Mesodermal cell (in vitro differentiated cells): ENCODE results near the gene IFT172.

Experiments used
- H3K27ac ChIP-seq: 2 replicates; pipeline ENCODE4 v1.7.0; 2013; ENCODE audit warnings: mild to moderate bottlenecking, low read depth, low read length, moderate library complexity; ENCODE audit not compliant: severe bottlenecking
- H3K36me3 ChIP-seq: 2 replicates; pipeline ENCODE4 v1.7.1; 2013; ENCODE audit warnings: mild to moderate bottlenecking, low read length, moderate library complexity; ENCODE audit not compliant: control insufficient read depth, insufficient read depth
- H3K4me1 ChIP-seq: one replicate; pipeline ENCODE4 v1.7.1; 2013; ENCODE audit warnings: mild to moderate bottlenecking, low read length; ENCODE audit not compliant: insufficient read depth, control insufficient read depth, poor library complexity, severe bottlenecking
- H3K4me3 ChIP-seq: 2 replicates; pipeline ENCODE4 v1.7.0; 2013; ENCODE audit warnings: low read length, control low read depth, mild to moderate bottlenecking; ENCODE audit not compliant: insufficient read depth, poor library complexity, severe bottlenecking; ENCODE audit errors: extremely low read depth
- H3K9me3 ChIP-seq: 2 replicates; pipeline ENCODE4 v1.7.1; 2013; ENCODE audit warnings: mild to moderate bottlenecking, low read length, moderate library complexity; ENCODE audit not compliant: control insufficient read depth
- WGBS, 2 experiments: methylation state at CpG; one replicate each; pipeline ENCODE4 v1.1.5; 2013; ENCODE audit warnings: missing lambda C conversion rate in 2 of 2; ENCODE audit not compliant: insufficient coverage in 2 of 2; 5-methylcytosine and 5-hydroxymethylcytosine counted together

The IFT172 gene

DNA sequence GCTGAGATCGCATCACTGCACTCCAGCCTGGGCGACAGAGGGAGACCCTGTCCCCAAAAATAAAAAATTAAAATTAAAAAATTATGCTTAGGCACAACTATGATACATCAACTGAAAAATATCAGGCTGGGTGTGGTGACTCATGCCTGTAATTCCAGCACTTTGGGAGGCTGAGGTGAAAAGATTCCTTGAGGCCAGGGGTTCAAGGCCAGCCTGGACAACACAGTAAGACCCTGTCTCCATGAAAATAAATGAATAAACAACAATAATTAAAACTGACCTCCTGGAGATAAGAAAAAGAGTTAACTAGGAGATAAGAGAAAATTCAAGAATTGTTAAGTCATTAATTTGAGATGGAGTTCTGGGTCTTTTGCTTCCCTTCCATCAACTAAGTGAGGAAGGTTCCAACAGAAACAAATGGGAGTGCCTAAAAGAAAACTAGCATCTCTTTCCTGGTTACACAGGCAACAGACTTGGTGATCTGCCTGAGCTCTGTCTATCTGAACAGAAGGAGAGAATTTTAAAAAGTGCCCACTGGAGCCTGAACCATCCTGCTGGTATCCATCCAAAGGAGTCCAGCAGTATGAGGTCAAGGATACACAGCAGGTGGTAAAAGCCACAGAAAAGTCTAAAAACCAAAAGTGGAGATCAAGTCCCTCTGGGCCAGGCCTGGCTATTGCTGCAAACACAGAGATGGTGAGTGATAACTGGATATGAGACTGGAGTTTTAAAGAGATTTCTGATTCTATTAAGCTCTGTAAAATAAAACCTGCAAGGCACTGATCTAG, 89.0 kb downstream of the IFT172 start:
- WGBS, 2 experiments: no CpG with 5 or more reads among the region's 2 CpGs
- H3K4me1 ChIP-seq: no peaks in the 10 kb centered on the region
- H3K27ac ChIP-seq: no peak overlapping the region
- no peak overlapping the region for H3K4me3 ChIP-seq
- peaks cover 51% of the 10 kb centered on the region for H3K36me3 ChIP-seq
- H3K9me3 ChIP-seq: no peaks in the 10 kb centered on the region

DNA sequence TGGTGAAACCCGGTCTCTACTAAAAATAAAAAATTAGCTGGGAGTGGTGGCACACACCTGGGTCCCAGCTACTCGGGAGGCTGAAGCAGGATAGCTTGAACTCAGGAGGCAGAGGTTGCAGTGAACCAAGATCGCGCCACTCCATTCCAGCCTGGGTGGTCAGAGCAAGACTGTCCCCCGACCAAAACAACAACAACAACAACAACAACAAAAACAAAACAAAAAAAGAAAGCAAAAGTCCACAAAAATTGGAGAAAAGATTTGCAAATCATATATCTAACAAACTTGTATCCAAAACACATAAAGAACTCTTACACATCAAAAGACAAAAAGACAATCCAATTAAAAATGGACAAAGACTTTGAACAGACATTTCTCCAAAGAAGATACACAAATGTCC, 90.6 kb downstream of the IFT172 start:
- 90% methylated on average over 5 of the region's 5 CpGs; no CpG with 5 or more reads in 1 of the 2 experiments for WGBS, 2 experiments
- H3K4me1 ChIP-seq: no peaks in the 10 kb centered on the region
- H3K36me3 ChIP-seq: peaks cover 44% of the 10 kb centered on the region
- H3K27ac ChIP-seq: no peak overlapping the region
- no peak overlapping the region for H3K4me3 ChIP-seq
- no peaks in the 10 kb centered on the region for H3K9me3 ChIP-seq
